GM23248 (cell line): ENCODE data around the gene CCNH. TPM values are rescaled to one million over a fixed set of nuclear protein-coding genes. Genes with fewer than 3 reads are reported as not detected.

Source experiments
- DNase-seq: peaks from one replicate; pipeline ENCODE4 v3.0.0-alpha.2; 2015
- H2AFZ ChIP-seq: fragments of 200-600 bp; sonication (generic); 2 replicates; pipeline ENCODE4 v1.6.1; 2016; ENCODE audit warnings: antibody characterized with exemption
- H3F3A ChIP-seq: fragments of 200-600 bp; sonication (generic); 2 replicates; pipeline ENCODE4 v1.6.1; 2016; ENCODE audit warnings: mild to moderate bottlenecking, antibody characterized with exemption, mixed run types; ENCODE audit not compliant: insufficient read depth
- H3K27ac ChIP-seq: fragments of 200-600 bp; sonication (generic); 2 replicates; pipeline ENCODE4 v1.5.1; 2016; ENCODE audit warnings: mild to moderate bottlenecking
- H3K27me3 ChIP-seq: fragments of 200-600 bp; sonication (generic); replicated peaks from 2 replicates; pipeline ENCODE4 v1.6.1; 2016; ENCODE audit warnings: mild to moderate bottlenecking; ENCODE audit not compliant: insufficient read depth
- H3K36me3 ChIP-seq: fragments of 200-600 bp; sonication (generic); 2 replicates; pipeline ENCODE4 v1.6.1; 2016; ENCODE audit warnings: low read depth, mild to moderate bottlenecking
- H3K4me1 ChIP-seq: fragments of 200-600 bp; sonication (generic); 2 replicates; pipeline ENCODE4 v1.6.1; 2016; ENCODE audit warnings: mild to moderate bottlenecking; ENCODE audit not compliant: insufficient read depth
- H3K4me2 ChIP-seq: fragments of 200-600 bp; sonication (generic); one replicate; pipeline ENCODE4 v1.6.1; 2016; ENCODE audit warnings: mild to moderate bottlenecking; ENCODE audit not compliant: unreplicated experiment
- H3K4me3 ChIP-seq: fragments of 200-600 bp; sonication (generic); 2 replicates; pipeline ENCODE4 v1.5.1; 2016; ENCODE audit warnings: mild to moderate bottlenecking
- H3K79me2 ChIP-seq: fragments of 200-600 bp; sonication (generic); 2 replicates; pipeline ENCODE4 v1.6.1; 2016; ENCODE audit warnings: mild to moderate bottlenecking; ENCODE audit not compliant: insufficient read depth
- H3K9ac ChIP-seq: fragments of 200-600 bp; sonication (generic); 2 replicates; pipeline ENCODE4 v1.6.1; 2016; ENCODE audit warnings: mild to moderate bottlenecking
- H3K9me2 ChIP-seq: fragments of 200-600 bp; sonication (generic); 2 replicates; pipeline ENCODE4 v1.6.1; 2016; ENCODE audit warnings: mixed run types, mild to moderate bottlenecking, moderate library complexity; ENCODE audit not compliant: insufficient read depth
- H3K9me3 ChIP-seq: fragments of 200-600 bp; sonication (generic); one replicate; pipeline ENCODE4 v1.6.1; 2017; ENCODE audit warnings: low read depth
- H4K20me1 ChIP-seq: fragments of 200-600 bp; sonication (generic); 2 replicates; pipeline ENCODE4 v1.6.0; 2016; ENCODE audit not compliant: insufficient read depth
- EZH2 ChIP-seq: fragments of 200-600 bp; sonication (generic); IDR thresholded peaks from 2 replicates; pipeline ENCODE4 v1.6.1; 2018; ENCODE audit warnings: antibody characterized with exemption, mild to moderate bottlenecking; ENCODE audit not compliant: insufficient read depth, poor library complexity, severe bottlenecking
- EZH2phosphoT487 ChIP-seq: fragments of 200-600 bp; sonication (generic); IDR thresholded peaks from 2 replicates; pipeline ENCODE4 v1.6.1; 2018; ENCODE audit warnings: antibody characterized with exemption, moderate library complexity, mild to moderate bottlenecking, low read depth; ENCODE audit not compliant: insufficient read depth
- WGBS, 2 experiments: methylation state at CpG; one replicate each; pipeline ENCODE4 v1.1.6; 2015 to 2017; ENCODE audit warnings: low lambda C conversion rate in 2 of 2, low coverage in 1 of 2; ENCODE audit errors: missing lambda C conversion rate in 2 of 2; 5-methylcytosine and 5-hydroxymethylcytosine counted together
- in situ Hi-C: fragments of 300-500 bp; cut with MboI; formaldehyde crosslinking; loops from 2 replicates; pipeline ENCODE4 v1.15.0; 2020
- polyA plus RNA-seq: library from polyadenylated mRNA; unstranded; fragments of >200 nt; fragmentation: Nextera tagmentation; extraction: Ambion mirVana; gene quantifications from 2 replicates; pipeline ENCODE4 v1.2.1, GENCODE V29; 2016
- total RNA-seq: library from RNA; depleted of rRNA; stranded (reverse); fragments of >200 nt; shearing (Covaris generic); gene quantifications from 2 replicates; pipeline ENCODE4 v1.2.3, GENCODE V29; 2014; rRNA removed

Gene CCNH
- total RNA-seq (37.7 and 69.7 TPM in 2 replicates), polyA plus RNA-seq (54.3 and 60.2 TPM in 2 replicates)

DNA sequence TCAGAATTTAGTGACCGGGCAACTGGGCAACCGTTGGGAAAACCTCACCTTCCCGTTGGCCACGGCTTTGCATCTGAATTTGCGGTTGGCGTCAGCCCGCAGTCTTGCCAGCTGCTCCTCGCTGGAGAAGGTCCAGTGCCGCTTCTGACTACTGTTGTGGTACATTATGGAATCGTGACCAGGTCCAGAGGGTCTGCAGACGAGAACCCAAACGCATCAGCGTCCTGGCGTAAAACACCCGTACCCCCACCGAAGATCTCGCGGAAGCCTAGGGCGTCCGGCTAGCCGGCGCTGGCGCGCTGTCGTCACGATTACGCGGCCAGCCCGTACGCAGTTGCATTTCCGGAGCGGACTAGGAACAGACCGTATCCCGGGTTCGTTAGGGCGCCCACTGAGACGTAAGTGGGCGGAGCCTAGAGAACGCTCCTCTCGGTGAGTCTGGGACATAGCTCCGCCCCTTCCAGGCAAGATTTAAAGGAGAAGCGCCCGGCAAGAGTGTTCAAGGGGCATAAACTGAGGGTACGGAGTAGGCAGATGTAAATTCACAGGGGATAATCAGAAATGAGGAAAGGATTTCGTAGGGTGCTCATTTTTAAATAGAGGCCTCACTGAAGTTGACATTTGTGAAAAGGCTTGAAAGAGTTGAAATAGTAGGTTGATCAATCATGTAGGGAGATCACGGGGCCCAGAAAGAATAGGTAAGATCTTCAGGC lies at the start of gene CCNH:
Gene CCNH, minus strand, starts transcription at position 301 of the 713 bp plus-strand sequence. Its CDS starts 136 bp downstream, at position 165.
- TF ChIP-seq EZH2 (no peak), EZH2phosphoT487 (no peak)
- in situ Hi-C loops: no loop called here
- H3K27me3 ChIP-seq: no peaks in the 10 kb centered on the region

DNA sequence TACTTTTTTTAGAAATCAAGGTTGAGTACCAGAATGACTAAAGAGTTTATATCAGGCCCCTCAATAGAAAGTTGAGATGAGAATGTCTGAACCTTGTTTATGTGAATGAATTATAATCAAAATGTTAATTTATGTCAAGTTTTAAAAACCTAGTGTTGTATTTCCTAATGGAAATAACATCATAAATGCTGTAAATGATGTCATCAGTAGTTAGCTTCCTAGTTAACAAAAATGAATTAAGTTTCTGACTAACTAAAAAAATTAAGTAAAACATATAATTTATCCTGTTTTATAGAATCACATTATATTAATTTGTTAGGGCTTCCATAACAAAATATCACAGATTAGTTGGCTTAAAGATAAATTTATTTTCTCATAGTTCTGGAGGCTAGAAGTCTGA lies 45.0 kb upstream of the CCNH start:
- Histone ChIP-seq H3K4me2 (no peak overlapping the region), H3K4me3 (no peak overlapping the region), H3K4me1 (no peaks in the 10 kb centered on the region), H3K79me2 (no peaks in the 10 kb centered on the region), H3K9me2 (no peaks in the 10 kb centered on the region), H3K27me3 (no peaks in the 10 kb centered on the region), H3K36me3 (no peaks in the 10 kb centered on the region), H3K9me3 (no peaks in the 10 kb centered on the region), H2AFZ (no peak overlapping the region), H3F3A (no peaks in the 10 kb centered on the region), H3K27ac (no peak overlapping the region), H4K20me1 (no peaks in the 10 kb centered on the region), H3K9ac (no peak overlapping the region)
- in situ Hi-C loops: no loop called here
- no peak for DNase-seq
- TF ChIP-seq EZH2phosphoT487 (no peak), EZH2 (no peak)

More for the DNA sequence above, at the start of gene CCNH:
- Histone ChIP-seq H3K4me1 (peaks cover 25% of the 10 kb centered on the region), H3K9ac (peak within 1 kb of the TSS; percentile 99), H3K9me3 (no peaks in the 10 kb centered on the region), H3K4me2 (peak within 1 kb of the TSS; percentile 97), H2AFZ (peak within 1 kb of the TSS; percentile 99), H3K27ac (peak within 1 kb of the TSS; percentile 96), H3K36me3 (peaks cover 26% of the 10 kb centered on the region), H3K79me2 (peaks cover 36% of the 10 kb centered on the region), H3F3A (peaks cover 21% of the 10 kb centered on the region), H3K4me3 (peak within 1 kb of the TSS; percentile 98), H4K20me1 (no peaks in the 10 kb centered on the region), H3K9me2 (no peaks in the 10 kb centered on the region)
- peak; percentile 100 for DNase-seq
- 2% methylated on average over 41 to 46 of the region's 46 CpGs for WGBS, 2 experiments

DNA sequence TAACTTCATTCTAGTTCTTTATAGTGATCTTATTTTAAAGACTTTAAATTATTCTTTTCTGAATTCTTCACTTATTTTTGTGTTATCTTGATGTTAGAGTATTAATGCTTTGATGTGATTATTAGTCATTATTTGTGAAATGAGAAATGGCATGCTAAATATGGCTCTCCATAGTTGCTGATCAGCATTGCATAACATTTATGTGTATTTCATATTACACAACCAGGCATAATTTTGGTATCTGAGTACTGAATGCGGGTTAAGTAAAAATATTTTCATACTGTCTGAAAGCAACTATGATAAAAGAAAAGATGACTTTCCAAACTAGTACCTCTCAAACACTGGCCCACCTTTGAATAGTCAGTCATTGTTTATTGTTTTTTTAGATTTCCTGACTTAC lies 41.1 kb upstream of the CCNH start:
- WGBS, 2 experiments: 49 to 62% methylated on average over 1 of the region's 1 CpG
- H3K9ac ChIP-seq: no peak overlapping the region
- no peaks in the 10 kb centered on the region for H3K36me3 ChIP-seq
- in situ Hi-C loops: no loop called here
- no peak overlapping the region for H2AFZ ChIP-seq
- no peaks in the 10 kb centered on the region for H3K79me2 ChIP-seq
- no peaks in the 10 kb centered on the region for H3K4me1 ChIP-seq
- no peaks in the 10 kb centered on the region for H3K9me2 ChIP-seq
- TF ChIP-seq EZH2 (no peak), EZH2phosphoT487 (no peak)
- H3K27ac ChIP-seq: no peak overlapping the region
- no peaks in the 10 kb centered on the region for H4K20me1 ChIP-seq
- H3K4me2 ChIP-seq: no peak overlapping the region
- DNase-seq: no peak
- H3K27me3 ChIP-seq: no peaks in the 10 kb centered on the region
- H3K4me3 ChIP-seq: no peak overlapping the region
- H3F3A ChIP-seq: no peaks in the 10 kb centered on the region
- no peaks in the 10 kb centered on the region for H3K9me3 ChIP-seq

DNA sequence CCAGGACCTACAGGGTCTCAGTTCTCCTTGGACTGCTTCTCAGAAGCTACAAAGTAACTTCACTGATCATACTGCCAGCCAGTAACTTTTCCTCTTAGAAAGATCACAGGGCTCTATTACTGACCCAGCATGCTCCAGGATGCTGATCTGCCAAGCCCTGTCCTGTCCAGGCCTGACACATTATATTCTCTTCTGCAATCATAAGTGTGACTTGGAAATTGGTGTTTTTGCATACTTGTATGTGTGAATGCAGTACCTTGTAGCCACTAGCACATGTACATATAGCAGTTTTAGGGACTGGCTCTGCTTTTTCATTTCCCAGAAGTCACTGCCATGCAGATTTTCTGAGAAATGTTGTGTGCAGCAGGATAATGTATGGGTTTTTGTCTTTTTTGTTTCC lies 40.1 kb upstream of the CCNH start:
- no peak overlapping the region for H3K9ac ChIP-seq
- no peak overlapping the region for H3K27ac ChIP-seq
- no peaks in the 10 kb centered on the region for H3K4me1 ChIP-seq
- no peak overlapping the region for H3K4me2 ChIP-seq
- in situ Hi-C loops: no loop called here
- H3K9me3 ChIP-seq: no peaks in the 10 kb centered on the region
- no peaks in the 10 kb centered on the region for H3K9me2 ChIP-seq
- no peaks in the 10 kb centered on the region for H3K27me3 ChIP-seq
- no peak overlapping the region for H2AFZ ChIP-seq
- no peaks in the 10 kb centered on the region for H3K79me2 ChIP-seq
- H3K36me3 ChIP-seq: no peaks in the 10 kb centered on the region
- no peak for DNase-seq
- no peaks in the 10 kb centered on the region for H3F3A ChIP-seq
- no peaks in the 10 kb centered on the region for H4K20me1 ChIP-seq
- no peak for TF ChIP-seq EZH2
- TF ChIP-seq EZH2phosphoT487: no peak
- no peak overlapping the region for H3K4me3 ChIP-seq
